GM21737 (cell line): ENCODE results near the gene PHKG2.
"Not testable (repeated sequence)": the region's sequence is repeated elsewhere in the genome, so short reads cannot be mapped to it uniquely, and the experiment has no call there.

ENCODE experiments used
- ATAC-seq: cut with Tn5 transposase; IDR thresholded peaks from one replicate; pipeline ENCODE4 v1.9.1; 2021; ENCODE audit warnings: mild to moderate bottlenecking, moderate library complexity; ENCODE audit not compliant: unreplicated experiment

Gene PHKG2, protein sequence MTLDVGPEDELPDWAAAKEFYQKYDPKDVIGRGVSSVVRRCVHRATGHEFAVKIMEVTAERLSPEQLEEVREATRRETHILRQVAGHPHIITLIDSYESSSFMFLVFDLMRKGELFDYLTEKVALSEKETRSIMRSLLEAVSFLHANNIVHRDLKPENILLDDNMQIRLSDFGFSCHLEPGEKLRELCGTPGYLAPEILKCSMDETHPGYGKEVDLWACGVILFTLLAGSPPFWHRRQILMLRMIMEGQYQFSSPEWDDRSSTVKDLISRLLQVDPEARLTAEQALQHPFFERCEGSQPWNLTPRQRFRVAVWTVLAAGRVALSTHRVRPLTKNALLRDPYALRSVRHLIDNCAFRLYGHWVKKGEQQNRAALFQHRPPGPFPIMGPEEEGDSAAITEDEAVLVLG

DNA sequence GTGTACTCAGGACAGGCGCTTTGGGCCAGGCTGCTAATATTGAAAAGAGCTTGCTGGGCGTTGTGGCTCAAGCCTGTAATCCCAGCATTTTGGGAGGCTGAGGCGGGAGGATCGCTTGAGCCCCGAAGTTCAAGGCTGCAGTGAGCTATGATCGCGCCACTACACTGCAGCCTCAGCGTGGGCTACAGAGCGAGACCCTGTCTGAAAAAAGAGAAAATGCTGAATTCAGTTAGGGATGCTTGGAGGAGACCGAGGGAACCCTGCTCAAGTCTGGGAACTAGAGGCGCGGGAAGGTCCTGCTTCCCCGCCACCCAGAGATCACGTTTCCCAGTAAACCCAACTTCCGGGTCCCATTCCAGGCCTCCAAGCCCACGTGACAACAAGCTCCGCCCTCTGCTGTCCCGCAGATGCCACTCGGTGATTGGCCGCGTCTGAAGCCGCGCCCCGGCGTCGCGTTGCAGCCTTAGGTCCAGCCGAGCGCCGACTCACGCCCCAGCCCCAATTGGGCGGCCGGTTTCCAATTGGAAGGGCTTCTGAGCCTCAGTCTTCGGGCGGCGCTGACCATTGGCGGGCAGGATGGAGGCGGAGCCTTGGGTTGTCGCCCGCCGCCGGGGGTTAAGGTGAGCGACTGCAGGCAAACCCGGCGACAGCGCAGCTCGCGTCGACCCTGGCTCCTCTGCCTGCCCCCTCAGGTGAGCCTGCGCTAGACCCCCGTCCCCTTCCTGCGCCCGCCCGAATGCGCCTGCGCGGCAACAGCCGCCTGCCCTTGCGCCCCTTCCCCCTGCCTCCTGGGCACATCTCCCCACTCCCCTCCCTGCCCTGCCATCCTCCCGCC is at the start of gene PHKG2:
PHKG2 (plus strand) TSS at position 627 of the 835 bp plus-strand sequence. CDS start 396 bp downstream, outside the sequence.
- peak; percentile 96 for ATAC-seq

- ATAC-seq = peak; percentile 34
These were observed 49.2 kb upstream of the PHKG2 start, which contains the start of gene SRCAP for GRCh38 chr16:30698816-30699614. Gene SRCAP, plus strand, starts transcription at chr16:30699171. Its CDS starts 1,654 bp downstream, at chr16:30700825.

DNA sequence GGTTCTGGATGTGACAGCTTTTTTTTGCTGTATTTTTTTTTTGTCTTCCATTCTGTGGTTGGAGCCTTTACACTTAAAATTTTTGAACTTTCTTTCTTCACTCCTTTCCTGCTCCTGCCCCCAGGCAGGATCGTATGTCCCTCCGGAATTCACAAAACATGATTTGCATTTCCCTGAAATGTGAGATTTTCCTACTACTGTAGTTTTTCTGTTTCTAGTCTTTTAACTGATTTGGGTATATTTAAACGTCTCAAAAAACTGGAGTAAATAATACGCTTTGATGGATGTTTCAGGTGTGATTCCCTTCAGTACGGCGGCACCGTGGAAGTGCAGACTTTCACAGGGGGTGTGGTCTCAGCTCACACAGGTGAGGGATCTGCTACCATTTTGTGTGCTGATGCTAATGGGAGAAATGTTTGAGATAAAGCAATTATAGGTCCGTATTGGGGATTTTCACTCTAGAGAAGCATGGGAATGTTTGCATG is 48.6 kb upstream of the PHKG2 start:
- ATAC-seq = no peak

DNA sequence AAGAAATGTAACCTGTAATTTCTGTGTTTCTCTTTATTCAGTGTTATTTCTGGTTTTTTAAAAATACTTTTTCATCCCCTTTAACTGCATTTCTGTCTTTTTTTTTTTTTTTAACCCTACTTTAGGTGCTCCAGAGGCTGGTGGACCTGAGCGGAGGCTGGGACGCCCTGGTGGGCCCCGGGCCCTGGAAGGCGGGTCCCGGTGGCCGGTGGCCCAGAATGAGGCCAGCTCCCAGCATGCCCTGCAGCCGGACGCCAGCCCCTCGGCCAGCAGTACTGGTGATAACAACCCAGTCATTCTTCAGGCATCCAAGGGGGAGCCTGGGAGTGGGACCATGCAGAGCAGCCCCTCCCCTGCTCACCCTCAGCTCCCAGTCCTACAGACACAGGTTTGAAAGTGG is 47.7 kb upstream of the PHKG2 start:
- no peak for ATAC-seq

DNA sequence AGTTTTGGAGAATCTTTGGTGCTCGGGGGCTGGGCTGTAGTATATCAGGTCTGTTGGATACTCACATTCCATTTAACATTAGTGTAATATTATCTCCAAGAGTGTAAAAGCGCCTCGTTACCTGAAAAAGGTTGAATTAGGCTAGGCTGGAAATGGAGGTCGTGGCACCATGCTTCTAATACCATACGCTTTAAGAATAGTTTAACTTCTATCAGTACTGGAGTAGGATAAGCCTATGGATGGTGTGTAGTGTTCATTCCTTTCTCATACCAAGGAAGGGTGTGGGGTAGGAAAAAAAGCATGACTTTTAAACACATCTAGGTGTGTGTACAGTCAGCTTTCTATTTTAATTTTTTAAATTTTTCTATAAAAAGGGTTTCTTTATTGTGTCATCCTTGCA is 47.3 kb upstream of the PHKG2 start:
- ATAC-seq = no peak

DNA sequence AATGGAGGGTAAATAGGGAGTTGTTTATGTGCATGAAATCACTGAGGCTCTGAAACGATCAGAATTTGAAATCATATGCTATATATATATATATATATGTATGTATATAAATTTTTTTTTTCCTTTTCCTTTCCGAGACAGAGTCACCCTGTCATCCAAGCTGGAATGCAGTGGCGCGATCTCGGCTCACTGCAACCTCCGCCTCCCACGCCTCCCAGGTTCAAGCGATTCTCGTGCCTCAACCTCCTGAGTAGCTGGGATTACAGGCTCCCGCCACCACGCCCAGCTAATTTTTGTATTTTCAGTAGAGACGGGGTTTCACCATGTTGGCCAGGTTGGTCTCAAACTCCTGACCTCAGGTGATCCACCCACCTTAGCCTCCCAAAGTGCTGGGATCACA is 45.2 kb upstream of the PHKG2 start:
- ATAC-seq = not testable (repeated sequence)

- no peak for ATAC-seq
These were observed 44.3 kb upstream of the PHKG2 start for GRCh38 chr16:30703971-30704370.

- ATAC-seq = no peak
These were observed 42.2 kb upstream of the PHKG2 start for GRCh38 chr16:30706046-30706445.

GRCh38 chr16:30710971-30711370 is 37.3 kb upstream of the PHKG2 start:
- ATAC-seq = no peak

DNA sequence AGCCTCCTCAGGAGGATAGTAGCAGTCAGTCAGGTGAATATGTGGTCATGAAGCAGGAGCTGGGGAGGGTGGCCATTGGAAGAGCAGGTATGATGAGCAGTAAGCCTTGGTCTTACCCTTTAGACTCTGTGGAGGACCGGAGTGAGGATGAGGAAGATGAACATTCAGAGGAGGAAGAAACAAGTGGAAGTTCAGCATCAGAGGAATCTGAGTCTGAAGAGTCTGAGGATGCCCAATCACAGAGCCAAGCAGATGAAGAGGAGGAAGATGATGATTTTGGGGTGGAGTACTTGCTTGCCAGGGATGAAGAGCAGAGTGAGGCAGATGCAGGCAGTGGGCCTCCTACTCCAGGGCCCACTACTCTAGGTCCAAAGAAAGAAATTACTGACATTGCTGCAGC is 36.5 kb upstream of the PHKG2 start:
- no peak for ATAC-seq

GRCh38 chr16:30715750-30716445 is 32.3 kb upstream of the PHKG2 start:
- no peak for ATAC-seq

DNA sequence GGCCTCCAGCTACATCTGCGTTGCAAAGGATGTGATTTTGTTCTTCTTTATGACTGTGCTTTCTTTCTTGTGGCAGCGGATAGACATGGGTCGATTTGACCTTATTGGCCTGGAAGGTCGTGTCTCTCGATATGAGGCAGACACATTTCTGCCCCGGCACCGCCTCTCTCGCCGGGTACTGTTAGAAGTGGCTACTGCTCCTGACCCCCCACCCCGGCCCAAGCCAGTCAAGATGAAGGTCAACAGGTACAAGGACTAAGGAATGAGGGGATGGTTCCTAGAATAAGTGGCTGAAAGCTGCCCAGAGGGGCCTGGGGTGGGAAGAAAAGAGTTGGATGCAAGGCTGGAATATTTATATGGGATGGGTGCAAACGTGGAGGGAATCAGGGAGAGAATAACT is 28.1 kb upstream of the PHKG2 start:
- no peak for ATAC-seq

DNA sequence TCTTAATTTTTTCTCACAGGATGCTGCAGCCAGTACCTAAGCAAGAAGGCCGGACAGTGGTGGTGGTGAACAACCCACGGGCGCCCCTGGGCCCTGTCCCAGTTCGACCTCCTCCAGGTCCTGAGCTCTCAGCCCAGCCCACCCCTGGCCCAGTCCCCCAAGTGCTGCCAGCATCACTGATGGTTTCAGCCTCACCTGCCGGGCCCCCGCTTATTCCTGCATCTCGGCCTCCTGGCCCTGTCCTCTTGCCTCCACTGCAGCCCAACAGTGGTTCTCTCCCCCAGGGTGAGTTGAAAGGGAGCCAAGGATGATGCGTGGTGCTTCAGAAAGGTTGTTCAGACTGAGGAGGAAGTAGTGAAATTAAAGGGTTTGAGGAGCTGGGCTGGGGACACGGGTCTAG is 27.5 kb upstream of the PHKG2 start:
- ATAC-seq = no peak

- no peak for ATAC-seq
These were observed 27.1 kb upstream of the PHKG2 start for GRCh38 chr16:30721167-30721566.

DNA sequence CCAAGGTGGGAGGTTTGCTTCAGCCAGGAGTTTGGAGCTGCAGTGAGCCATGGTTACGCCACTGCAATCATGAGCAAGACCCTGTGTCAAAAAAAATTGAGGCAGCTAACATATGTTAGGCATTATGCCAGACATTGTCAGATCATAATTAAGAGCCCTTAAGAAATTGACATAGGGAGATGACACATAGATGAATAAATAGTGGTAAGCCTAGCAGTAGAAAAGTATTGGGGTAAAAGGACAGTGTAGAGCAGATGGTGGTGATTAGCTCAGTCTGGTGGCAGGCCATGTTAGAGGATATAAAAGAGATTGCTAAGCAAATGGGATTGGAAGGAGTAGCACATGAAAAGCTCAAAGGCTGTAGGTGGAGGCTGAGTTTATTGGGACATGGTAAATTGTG is 26.6 kb upstream of the PHKG2 start:
- ATAC-seq = no peak

GRCh38 chr16:30722443-30722842 is 25.8 kb upstream of the PHKG2 start:
- ATAC-seq = no peak

- no peak for ATAC-seq
These were observed 25.3 kb upstream of the PHKG2 start for GRCh38 chr16:30722916-30723315.

GRCh38 chr16:30723725-30724355 is 24.4 kb upstream of the PHKG2 start:
- ATAC-seq = no peak

GRCh38 chr16:30724641-30725417 is 23.4 kb upstream of the PHKG2 start:
- ATAC-seq = no peak
